HepG2 (cell line): ENCODE measurements around the gene PLEKHH3. TPM values are rescaled to one million over a fixed set of nuclear protein-coding genes. Genes with fewer than 3 reads are reported as not detected.
A peak's percentile ranks its signal among the peaks of the same experiment; 100 is the strongest.

Source experiments
- ATAC-seq: fragments of 200-7000 bp; cut with Tn5 transposase; 3 replicates; pipeline ENCODE4 v1.9.1; 2020; ENCODE audit warnings: mild to moderate bottlenecking, moderate library complexity
- BruUV-seq: library from RNA; stranded (reverse); fragments of 400-500 nt; replicated peaks from 2 replicates; lab custom pipeline; 2021; lab: Mats Ljungman, UMichigan
- CTCF ChIA-PET: fragments of 300-600 bp; formaldehyde crosslinking; extraction: SDS; loops from one replicate; lab custom pipeline; 2021; ENCODE audit warnings: low total read pairs, inconsistent platforms, low intra/inter-chr PET ratio; lab: Yijun Ruan, JAX
- POLR2A ChIA-PET: fragments of 350-600 bp; sonication (Branson Sonifier 250); formaldehyde crosslinking; loops from one replicate; lab custom pipeline; 2020; ENCODE audit warnings: antibody characterized with exemption, inconsistent platforms; lab: Yijun Ruan, JAX
- DNase-seq: peaks from one replicate; pipeline ENCODE4 v3.0.0-alpha.2; 2015; ENCODE audit warnings: low spot score
- FAIRE-seq: peaks from 3 replicates; lab custom pipeline; 2011; peaks lifted over from hg19 to GRCh38; lab: Jason Lieb, UNC
- H2AFZ ChIP-seq: one replicate; pipeline ENCODE4 v1.6.1; 2011; ENCODE audit warnings: low read length, inconsistent platforms
- H3K27ac ChIP-seq: fragments of 300-600 bp; 3 replicates; pipeline ENCODE4 v1.8.0; 2011; ENCODE audit warnings: mixed run types, mild to moderate bottlenecking, mixed read lengths, low read length, inconsistent platforms; ENCODE audit not compliant: insufficient read depth; ENCODE audit errors: extremely low read length
- H3K27me3 ChIP-seq, 2 experiments: fragments of 200-600 bp in 1 of 2; 2 replicates in 1 of 2; 3 replicates in 1 of 2; pipeline versions ENCODE4 v1.6.0 to v1.8.0; 2011; ENCODE audit warnings: low read length in 2 of 2, mild to moderate bottlenecking in 2 of 2, moderate library complexity in 2 of 2, inconsistent platforms in 1 of 2; ENCODE audit not compliant: insufficient read depth in 2 of 2, control insufficient read depth in 1 of 2
- H3K36me3 ChIP-seq, 2 experiments: fragments of 200-600 bp in 1 of 2; replicated peaks in 1 of 2; 2 replicates in 1 of 2; 3 replicates in 1 of 2; pipeline versions ENCODE4 v1.5.1 to v1.8.0; 2011; ENCODE audit warnings: low read length in 2 of 2, inconsistent platforms in 1 of 2; ENCODE audit not compliant: insufficient read depth in 2 of 2, control insufficient read depth in 1 of 2
- H3K4me1 ChIP-seq: 2 replicates; pipeline ENCODE4 v1.5.1; 2012; ENCODE audit warnings: low read length, inconsistent platforms; ENCODE audit not compliant: insufficient read depth
- H3K4me2 ChIP-seq: 2 replicates; pipeline ENCODE4 v1.6.0; 2011; ENCODE audit warnings: low read depth, low read length, inconsistent platforms
- H3K4me3 ChIP-seq, 3 experiments: fragments of 200-600 bp in 1 of 3; sonication (generic), shearing (Covaris generic) in 1 of 3; replicated peaks in 1 of 3; 2 replicates each; pipeline ENCODE4 v1.5.1; 2011 to 2016; ENCODE audit warnings: low read length in 3 of 3, inconsistent platforms in 2 of 3, low read depth in 2 of 3, mild to moderate bottlenecking in 2 of 3, control low read depth in 1 of 3, mixed read lengths in 1 of 3; ENCODE audit not compliant: insufficient read depth in 1 of 3
- H3K79me2 ChIP-seq: one replicate; pipeline ENCODE4 v1.6.1; 2011; ENCODE audit warnings: low read length, inconsistent platforms; ENCODE audit not compliant: insufficient read depth
- H3K9ac ChIP-seq: 2 replicates; pipeline ENCODE4 v1.6.0; 2011; ENCODE audit warnings: mild to moderate bottlenecking, low read depth, low read length, inconsistent platforms; ENCODE audit not compliant: insufficient read depth
- H3K9me3 ChIP-seq: 2 replicates; pipeline ENCODE4 v1.5.1; 2012; ENCODE audit warnings: mild to moderate bottlenecking, low read length
- H4K20me1 ChIP-seq: 2 replicates; pipeline ENCODE4 v1.6.0; 2011; ENCODE audit warnings: inconsistent platforms, mild to moderate bottlenecking, low read length, moderate library complexity; ENCODE audit not compliant: insufficient read depth
- CBX5 ChIP-seq: sonication (generic); formaldehyde crosslinking; IDR thresholded peaks from 2 replicates; pipeline ENCODE4 v1.4.0; 2020; ENCODE audit warnings: missing genetic modification reagents, borderline replicate concordance
- CTCF ChIP-seq: sonication (generic); formaldehyde crosslinking; IDR thresholded peaks from 2 replicates; pipeline ENCODE4 v1.5.0; 2020; ENCODE audit warnings: mild to moderate bottlenecking, missing genetic modification reagents, moderate library complexity
- HNF1B ChIP-seq: sonication (generic); formaldehyde crosslinking; IDR thresholded peaks from 2 replicates; pipeline ENCODE4 v1.5.1; 2020; ENCODE audit warnings: mild to moderate bottlenecking, moderate library complexity, missing genetic modification reagents
- MEF2D ChIP-seq: sonication (generic); formaldehyde crosslinking; IDR thresholded peaks from 2 replicates; pipeline ENCODE4 v1.5.1; 2020; ENCODE audit warnings: mild to moderate bottlenecking, missing genetic modification reagents
- MIER2 ChIP-seq: IDR thresholded peaks from 2 replicates; pipeline ENCODE4 v1.6.1; 2016; ENCODE audit warnings: missing biosample characterization, missing genetic modification reagents
- PPARG ChIP-seq: conservative IDR thresholded peaks from 2 replicates; pipeline ENCODE4 v1.6.1; 2016; ENCODE audit warnings: missing biosample characterization, missing genetic modification reagents
- SALL2 ChIP-seq: sonication (generic); formaldehyde crosslinking; IDR thresholded peaks from 2 replicates; pipeline ENCODE4 v1.8.1; 2023; ENCODE audit warnings: mild to moderate bottlenecking, missing genetic modification reagents, inconsistent platforms
- SMC3 ChIP-seq: IDR thresholded peaks from 2 replicates; pipeline ENCODE4 v1.6.1; 2011; ENCODE audit warnings: low read length, improper control_type of control experiment
- SRSF4 ChIP-seq: fragments of 200-400 bp; formaldehyde crosslinking; IDR thresholded peaks from one replicate; pipeline ENCODE4 v1.6.1; 2018; ENCODE audit warnings: mild to moderate bottlenecking, low read depth, low read length, moderate library complexity; ENCODE audit not compliant: poor library complexity, severe bottlenecking
- TEAD3 ChIP-seq: optimal IDR thresholded peaks from 2 replicates; pipeline ENCODE3; 2016; ENCODE audit warnings: borderline replicate concordance
- ZNF136 ChIP-seq: sonication (generic); formaldehyde crosslinking; IDR thresholded peaks from 2 replicates; pipeline ENCODE4 v1.8.1; 2022; ENCODE audit warnings: low read depth, mild to moderate bottlenecking, moderate library complexity, missing genetic modification reagents
- ZNF572 ChIP-seq: sonication (generic); formaldehyde crosslinking; IDR thresholded peaks from 2 replicates; pipeline ENCODE4 v1.5.1; 2020; ENCODE audit warnings: mild to moderate bottlenecking, missing genetic modification reagents
- ZNF615 ChIP-seq: sonication (generic); formaldehyde crosslinking; IDR thresholded peaks from 2 replicates; pipeline ENCODE4 v1.5.0; 2020; ENCODE audit warnings: mild to moderate bottlenecking, missing genetic modification reagents, borderline replicate concordance
- WGBS: methylation state at CpG from one replicate; pipeline ENCODE4 v1.1.6; 2017; ENCODE audit warnings: low lambda C conversion rate; 5-methylcytosine and 5-hydroxymethylcytosine counted together
- in situ Hi-C: cut with HindIII; loops from 2 replicates; pipeline ENCODE4 v1.10.0; 2017; ENCODE audit warnings: low pct_unique_long_range_greater_than_20kb; ENCODE audit not compliant: extremely low pct_ligation_motif_present
- intact Hi-C: fragments of 100-400 bp; cut with micrococcal nuclease; formaldehyde crosslinking; loops from one replicate; pipeline ENCODE4 v1.10.0; 2022; ENCODE audit not compliant: unreplicated experiment
- polyA plus RNA-seq, 8 experiments: library from polyadenylated mRNA; depleted of rRNA in 3 of 8; stranded (reverse) in 7 of 8; unstranded in 1 of 8; fragments of >200 nt; fragmentation: Illumina TruSeq in 4 of 8; extraction: Trizol in 4 of 8; gene quantifications; 2 replicates each; pipeline versions ENCODE4 v1.2.1 to v1.2.3, GENCODE V29; 2011 to 2016; ENCODE audit warnings: low read depth in 4 of 8, missing spikeins in 1 of 8, mixed read lengths in 1 of 8; ENCODE audit not compliant: insufficient read depth in 1 of 8
- total RNA-seq, 5 experiments: library from RNA; depleted of rRNA; stranded (reverse); fragments of >200 nt; fragmentation: Illumina TruSeq; extraction: Trizol; gene quantifications; 2 replicates each; pipeline ENCODE4 v1.2.3, GENCODE V29; 2016; ENCODE audit warnings: low read depth in 1 of 5
- TF ChIP-seq, protein P1 (sequence below): IDR thresholded peaks from 2 replicates; pipeline ENCODE4 v1.4.0; 2020; ENCODE audit warnings: mild to moderate bottlenecking, missing genetic modification reagents
- TF ChIP-seq, protein P2 (sequence below): IDR thresholded peaks from 2 replicates; pipeline ENCODE4 v1.6.1; 2012; ENCODE audit warnings: low read depth, low read length, improper control_type of control experiment

The PLEKHH3 gene
- total and polyA plus RNA-seq, 2 of the 13 experiments (the other 11 are each of a cell fraction or from before 2014, with no cell fraction given) = 6.0 to 19.9 TPM

GRCh38 chr17:42720996-42721583, 44.3 kb upstream of the PLEKHH3 start:
- WGBS = 7% methylated on average over 2 of the region's 2 CpGs
- DNase-seq (peak; percentile 83), FAIRE-seq (peak; percentile 84)
- TF ChIP-seq, protein P1, sequence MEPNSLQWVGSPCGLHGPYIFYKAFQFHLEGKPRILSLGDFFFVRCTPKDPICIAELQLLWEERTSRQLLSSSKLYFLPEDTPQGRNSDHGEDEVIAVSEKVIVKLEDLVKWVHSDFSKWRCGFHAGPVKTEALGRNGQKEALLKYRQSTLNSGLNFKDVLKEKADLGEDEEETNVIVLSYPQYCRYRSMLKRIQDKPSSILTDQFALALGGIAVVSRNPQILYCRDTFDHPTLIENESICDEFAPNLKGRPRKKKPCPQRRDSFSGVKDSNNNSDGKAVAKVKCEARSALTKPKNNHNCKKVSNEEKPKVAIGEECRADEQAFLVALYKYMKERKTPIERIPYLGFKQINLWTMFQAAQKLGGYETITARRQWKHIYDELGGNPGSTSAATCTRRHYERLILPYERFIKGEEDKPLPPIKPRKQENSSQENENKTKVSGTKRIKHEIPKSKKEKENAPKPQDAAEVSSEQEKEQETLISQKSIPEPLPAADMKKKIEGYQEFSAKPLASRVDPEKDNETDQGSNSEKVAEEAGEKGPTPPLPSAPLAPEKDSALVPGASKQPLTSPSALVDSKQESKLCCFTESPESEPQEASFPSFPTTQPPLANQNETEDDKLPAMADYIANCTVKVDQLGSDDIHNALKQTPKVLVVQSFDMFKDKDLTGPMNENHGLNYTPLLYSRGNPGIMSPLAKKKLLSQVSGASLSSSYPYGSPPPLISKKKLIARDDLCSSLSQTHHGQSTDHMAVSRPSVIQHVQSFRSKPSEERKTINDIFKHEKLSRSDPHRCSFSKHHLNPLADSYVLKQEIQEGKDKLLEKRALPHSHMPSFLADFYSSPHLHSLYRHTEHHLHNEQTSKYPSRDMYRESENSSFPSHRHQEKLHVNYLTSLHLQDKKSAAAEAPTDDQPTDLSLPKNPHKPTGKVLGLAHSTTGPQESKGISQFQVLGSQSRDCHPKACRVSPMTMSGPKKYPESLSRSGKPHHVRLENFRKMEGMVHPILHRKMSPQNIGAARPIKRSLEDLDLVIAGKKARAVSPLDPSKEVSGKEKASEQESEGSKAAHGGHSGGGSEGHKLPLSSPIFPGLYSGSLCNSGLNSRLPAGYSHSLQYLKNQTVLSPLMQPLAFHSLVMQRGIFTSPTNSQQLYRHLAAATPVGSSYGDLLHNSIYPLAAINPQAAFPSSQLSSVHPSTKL (CRISPR knock-in tag) = peak; percentile 34
- TF ChIP-seq PPARG (no peak), SRSF4 (no peak), ZNF615 (CRISPR knock-in tag) (no peak), CBX5 (CRISPR knock-in tag) (no peak), CTCF (CRISPR knock-in tag) (peak; percentile 86), ZNF572 (no peak), SALL2 (CRISPR knock-in tag) (no peak), SMC3 (peak; percentile 97), MEF2D (0 out of 2 replicates have a peak, but pooled peaks have one; percentile 19), HNF1B (CRISPR knock-in tag) (no peak), MIER2 (CRISPR knock-in tag) (no peak), TEAD3 (peak; percentile 42), ZNF136 (0 out of 2 replicates have a peak, but pooled peaks have one; percentile 30)
- TF ChIP-seq, protein P2, sequence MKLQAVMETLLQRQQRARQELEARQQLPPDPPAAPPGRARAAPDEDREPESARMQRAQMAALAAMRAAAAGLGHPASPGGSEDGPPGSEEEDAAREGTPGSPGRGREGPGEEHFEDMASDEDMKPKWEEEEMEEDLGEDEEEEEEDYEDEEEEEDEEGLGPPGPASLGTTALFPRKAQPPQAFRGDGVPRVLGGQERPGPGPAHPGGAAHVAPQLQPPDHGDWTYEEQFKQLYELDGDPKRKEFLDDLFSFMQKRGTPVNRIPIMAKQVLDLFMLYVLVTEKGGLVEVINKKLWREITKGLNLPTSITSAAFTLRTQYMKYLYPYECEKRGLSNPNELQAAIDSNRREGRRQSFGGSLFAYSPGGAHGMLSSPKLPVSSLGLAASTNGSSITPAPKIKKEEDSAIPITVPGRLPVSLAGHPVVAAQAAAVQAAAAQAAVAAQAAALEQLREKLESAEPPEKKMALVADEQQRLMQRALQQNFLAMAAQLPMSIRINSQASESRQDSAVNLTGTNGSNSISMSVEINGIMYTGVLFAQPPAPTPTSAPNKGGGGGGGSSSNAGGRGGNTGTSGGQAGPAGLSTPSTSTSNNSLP = 0 out of 2 replicates have a peak, but pooled peaks have one; percentile 16

More at GRCh38 chr17:42720996-42721583, 44.3 kb upstream of the PLEKHH3 start:
- no TSS peak for BruUV-seq
- no peaks in the 10 kb centered on the region for H3K4me1 ChIP-seq
- ChIA-PET CTCF (interaction anchor here (0.7 to 2.4 kb wide), 7 partner anchors 40 to 217 kb away, joined by 3 to 47 read pairs (median 7); partner anchors contain the start of genes BECN1, PSMC3IP and RAMP2), POLR2A (interaction anchor here (1.0 kb wide), 1 partner anchor 59 kb away, joined by 4 read pairs; the partner anchor contains the start of gene WNK4)
- in situ Hi-C loops = loop anchor here (5.0 kb wide), 1 partner anchor 41 kb away; the partner anchor contains the start of gene RAMP2
- no peak overlapping the region for H3K4me2 ChIP-seq
- H3K79me2 ChIP-seq = no peaks in the 10 kb centered on the region
- H2AFZ ChIP-seq = no peak overlapping the region
- no peaks in the 10 kb centered on the region for H4K20me1 ChIP-seq
- H3K27me3 ChIP-seq = no peaks in the 10 kb centered on the region
- no peak overlapping the region for H3K4me3 ChIP-seq
- H3K36me3 ChIP-seq = peaks cover 16 to 52% of the 10 kb centered on the region in 2 experiments
- no peak overlapping the region for H3K9ac ChIP-seq
- intact Hi-C loops = loop anchor here (1.0 kb wide), 3 partner anchors 99 to 216 kb away; partner anchors contain the start of gene BECN1
- ATAC-seq = peak; percentile 90
- no peaks in the 10 kb centered on the region for H3K9me3 ChIP-seq
- no peak overlapping the region for H3K27ac ChIP-seq
